Breast epithelium (tissue), 3 donors: ENCODE measurements around the gene RBCK1.

ENCODE experiments used
- CTCF ChIP-seq, 3 donors: fragments of 450-650 bp; IDR thresholded peaks; one replicate each; pipeline ENCODE4 v1.5.1; 2016 to 2017; ENCODE audit warnings: antibody characterized with exemption in 3 of 3, mild to moderate bottlenecking in 3 of 3, moderate library complexity in 3 of 3
- POLR2A ChIP-seq: fragments of 450-650 bp; IDR thresholded peaks from one replicate; pipeline ENCODE4 v1.6.1; 2016; ENCODE audit warnings: antibody characterized with exemption, mild to moderate bottlenecking, moderate library complexity

- no peak for TF ChIP-seq CTCF (IDR thresholded peaks at IDR 0.05)
- TF ChIP-seq POLR2A = no peak
Observed at GRCh38 chr20:440636-441035, 32.5 kb downstream of the RBCK1 start.
